Stomach (tissue), 4 donors: ENCODE results near the gene ABCC9.

Experiments
- EP300 ChIP-seq: sonication (generic); formaldehyde crosslinking; IDR thresholded peaks from one replicate; pipeline ENCODE4 v1.6.1; 2017; ENCODE audit warnings: antibody characterized with exemption
- POLR2A ChIP-seq, 4 donors: fragments of 450-650 bp; IDR thresholded peaks; one replicate each; pipeline ENCODE4 v1.6.1; 2016; ENCODE audit warnings: antibody characterized with exemption in 4 of 4, control low read depth in 2 of 4, mild to moderate bottlenecking in 1 of 4, moderate library complexity in 1 of 4
- POLR2AphosphoS5 ChIP-seq, 3 donors: sonication (generic); formaldehyde crosslinking; IDR thresholded peaks; one replicate each; pipeline ENCODE4 v1.6.1; 2016; ENCODE audit warnings: antibody characterized with exemption in 3 of 3
- TF ChIP-seq, protein P1 (sequence below), 7 experiments: fragments of 450-650 bp in 4 of 7; fragments of 200-600 bp in 3 of 7; sonication (generic) in 3 of 7; IDR thresholded peaks; one replicate each; pipeline ENCODE4 v1.5.1; 2016 to 2019; ENCODE audit warnings: antibody characterized with exemption in 7 of 7, control low read depth in 2 of 7, mild to moderate bottlenecking in 1 of 7

DNA sequence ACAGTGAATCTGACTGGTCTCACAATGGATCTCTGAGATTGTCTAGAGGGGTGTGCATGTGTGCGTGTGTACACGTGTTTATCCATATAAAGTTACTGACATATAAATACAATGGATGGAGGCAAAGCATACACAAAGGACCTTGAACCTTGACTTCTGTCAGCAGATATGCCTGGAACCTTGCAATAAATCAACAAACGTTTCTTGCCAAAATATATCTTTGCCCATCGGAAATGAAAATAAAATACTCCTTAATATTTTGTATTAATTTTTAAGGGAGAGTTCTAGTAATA, 114.7 kb downstream of the ABCC9 start:
- TF ChIP-seq, protein P1, sequence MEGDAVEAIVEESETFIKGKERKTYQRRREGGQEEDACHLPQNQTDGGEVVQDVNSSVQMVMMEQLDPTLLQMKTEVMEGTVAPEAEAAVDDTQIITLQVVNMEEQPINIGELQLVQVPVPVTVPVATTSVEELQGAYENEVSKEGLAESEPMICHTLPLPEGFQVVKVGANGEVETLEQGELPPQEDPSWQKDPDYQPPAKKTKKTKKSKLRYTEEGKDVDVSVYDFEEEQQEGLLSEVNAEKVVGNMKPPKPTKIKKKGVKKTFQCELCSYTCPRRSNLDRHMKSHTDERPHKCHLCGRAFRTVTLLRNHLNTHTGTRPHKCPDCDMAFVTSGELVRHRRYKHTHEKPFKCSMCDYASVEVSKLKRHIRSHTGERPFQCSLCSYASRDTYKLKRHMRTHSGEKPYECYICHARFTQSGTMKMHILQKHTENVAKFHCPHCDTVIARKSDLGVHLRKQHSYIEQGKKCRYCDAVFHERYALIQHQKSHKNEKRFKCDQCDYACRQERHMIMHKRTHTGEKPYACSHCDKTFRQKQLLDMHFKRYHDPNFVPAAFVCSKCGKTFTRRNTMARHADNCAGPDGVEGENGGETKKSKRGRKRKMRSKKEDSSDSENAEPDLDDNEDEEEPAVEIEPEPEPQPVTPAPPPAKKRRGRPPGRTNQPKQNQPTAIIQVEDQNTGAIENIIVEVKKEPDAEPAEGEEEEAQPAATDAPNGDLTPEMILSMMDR (IDR thresholded peaks at IDR 0.05): no peak
- TF ChIP-seq POLR2A (IDR thresholded peaks at IDR 0.05) (no peak), EP300 (no peak), POLR2AphosphoS5 (IDR thresholded peaks at IDR 0.05) (no peak)
